ENCODE data around the gene SLC22A15. TPM values are rescaled to one million over a fixed set of nuclear protein-coding genes. Genes with fewer than 3 reads are reported as not detected.
"Not testable (repeated sequence)": the region's sequence is repeated elsewhere in the genome, so short reads cannot be mapped to it uniquely, and the experiment has no call there.

The SLC22A15 gene
- total RNA-seq, 2 donors from 2014 or later = 1.1 to 1.2 TPM

- no peaks in the 10 kb centered on the region for H3K27me3 ChIP-seq
Observed at GRCh38 chr1:115955228-115955627, 21.1 kb upstream of the SLC22A15 start.

DNA sequence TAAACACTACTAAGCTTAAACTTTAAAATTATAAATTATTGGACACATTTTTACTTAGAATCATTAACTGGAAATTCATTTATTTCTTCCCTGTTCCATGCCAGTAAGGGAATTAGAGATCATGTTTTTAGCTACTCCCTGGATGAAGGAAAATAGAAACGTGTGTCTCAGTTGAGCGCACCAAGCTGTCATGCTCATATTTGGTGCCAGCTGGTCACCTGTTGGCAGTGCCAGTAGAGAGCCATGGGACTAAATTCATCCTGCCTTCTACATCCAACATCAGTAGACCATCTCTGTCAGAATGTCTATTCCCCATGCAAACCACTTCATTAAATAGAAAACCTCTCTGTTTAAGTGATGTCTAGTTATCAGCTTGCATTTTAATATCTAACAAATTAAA, 17.4 kb upstream of the SLC22A15 start:
- intact Hi-C loops (cut with DNase I) = no loop called here
- no peaks in the 10 kb centered on the region for H3K9me3 ChIP-seq

More at GRCh38 chr1:115955228-115955627, 21.1 kb upstream of the SLC22A15 start:
- Histone ChIP-seq H3K27ac (no peak overlapping the region), H3K36me3 (no peaks in the 10 kb centered on the region), H3K4me1 (no peaks in the 10 kb centered on the region), H3K4me3 (no peak overlapping the region), H3K9ac (ENCODE audit: low read depth in 2 of 2, low read length in 2 of 2) (no peak overlapping the region), H3K9me3 (no peaks in the 10 kb centered on the region)
- intact Hi-C loops (cut with DNase I) = no loop called here
- no peak for DNase-seq
- TF ChIP-seq CTCF (IDR thresholded peaks at IDR 0.05) = no peak

DNA sequence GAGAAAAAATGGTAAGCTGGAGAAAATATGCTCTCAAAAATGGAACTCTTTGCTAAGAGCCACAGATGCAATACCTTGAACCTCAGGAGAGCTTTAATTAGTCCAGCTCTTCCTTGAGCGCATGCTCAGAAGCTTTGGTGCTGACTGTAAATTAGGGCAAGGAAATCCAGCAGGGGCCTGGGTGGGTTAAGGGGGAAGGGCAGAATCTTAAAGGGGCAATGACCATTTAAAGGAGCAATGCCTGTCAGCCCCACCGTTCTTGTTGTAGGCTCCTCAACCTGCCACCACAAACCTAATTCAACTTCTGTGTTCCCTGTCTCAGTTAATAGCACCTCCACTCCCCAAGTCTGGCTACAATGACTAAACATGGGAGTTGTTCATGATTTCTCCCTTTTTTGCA, 6.8 kb upstream of the SLC22A15 start:
- DNase-seq = no peak
- Histone ChIP-seq H3K9me3 (no peaks in the 10 kb centered on the region), H3K4me3 (no peak overlapping the region), H3K27me3 (no peaks in the 10 kb centered on the region), H3K9ac (ENCODE audit: low read depth in 2 of 2, low read length in 2 of 2) (no peak overlapping the region), H3K27ac (no peak overlapping the region), H3K4me1 (no peaks in the 10 kb centered on the region), H3K36me3 (no peaks in the 10 kb centered on the region)
- no peak for TF ChIP-seq CTCF (IDR thresholded peaks at IDR 0.05)
- intact Hi-C loops (cut with DNase I) = no loop called here

More for the DNA sequence above, 17.4 kb upstream of the SLC22A15 start:
- H3K36me3 ChIP-seq = no peaks in the 10 kb centered on the region
- H3K9ac ChIP-seq (ENCODE audit: low read depth in 2 of 2, low read length in 2 of 2) = no peak overlapping the region
- DNase-seq = no peak
- no peak for TF ChIP-seq CTCF (IDR thresholded peaks at IDR 0.05)
- no peak overlapping the region for H3K4me3 ChIP-seq
- no peaks in the 10 kb centered on the region for H3K4me1 ChIP-seq
- H3K27me3 ChIP-seq = no peaks in the 10 kb centered on the region
- no peak overlapping the region for H3K27ac ChIP-seq

- H3K9ac ChIP-seq (ENCODE audit: low read depth in 2 of 2, low read length in 2 of 2); H3K27ac ChIP-seq; H3K9me3 ChIP-seq; H3K4me3 ChIP-seq; intact Hi-C loops (cut with DNase I); DNase-seq; H3K27me3 ChIP-seq; H3K36me3 ChIP-seq; H3K4me1 ChIP-seq: not testable (repeated sequence)
Observed at GRCh38 chr1:115971778-115972177, 4.5 kb upstream of the SLC22A15 start.

- Histone ChIP-seq H3K36me3 (no peaks in the 10 kb centered on the region), H3K27ac (no peak overlapping the region), H3K9me3 (no peaks in the 10 kb centered on the region), H3K4me1 (no peaks in the 10 kb centered on the region), H3K9ac (ENCODE audit: low read depth in 2 of 2, low read length in 2 of 2) (no peak overlapping the region), H3K4me3 (no peak overlapping the region), H3K27me3 (no peaks in the 10 kb centered on the region)
- intact Hi-C loops (cut with DNase I) = no loop called here
- no peak for TF ChIP-seq CTCF (IDR thresholded peaks at IDR 0.05)
- no peak for DNase-seq
Observed at GRCh38 chr1:115973154-115973553, 3.2 kb upstream of the SLC22A15 start.

DNA sequence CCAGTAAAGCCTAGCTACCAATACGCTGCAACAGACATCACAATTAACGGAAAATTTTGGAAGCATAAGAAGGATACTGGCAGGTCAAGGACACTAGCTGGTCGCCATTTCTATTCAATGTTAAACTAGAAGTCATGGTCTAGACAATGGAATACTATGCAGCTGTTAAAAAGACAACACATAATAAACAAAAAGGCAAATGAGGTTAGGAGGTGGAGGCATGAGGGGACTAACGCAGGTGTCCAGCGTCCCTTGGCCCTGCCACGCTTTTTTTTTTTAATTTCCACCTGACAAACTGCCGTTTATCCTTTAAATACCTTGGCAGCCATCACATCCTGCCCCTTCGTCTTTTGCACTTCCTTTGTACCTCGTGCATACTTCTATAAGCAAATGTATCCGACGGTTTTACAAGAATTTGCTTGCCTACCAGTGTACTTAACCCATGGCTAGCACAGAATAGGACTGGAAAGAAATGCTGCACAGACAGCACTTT, 698 bp upstream of the SLC22A15 start:
- DNase-seq = no peak
- H3K27ac ChIP-seq = peak overlapping the region; percentile 27
- no peaks in the 10 kb centered on the region for H3K4me1 ChIP-seq
- peak overlapping the region; percentile 60 for H3K4me3 ChIP-seq
- H3K9me3 ChIP-seq = no peaks in the 10 kb centered on the region
- no peaks in the 10 kb centered on the region for H3K27me3 ChIP-seq
- intact Hi-C loops (cut with DNase I) = no loop called here
- H3K36me3 ChIP-seq = no peaks in the 10 kb centered on the region
- TF ChIP-seq CTCF (IDR thresholded peaks at IDR 0.05) = no peak
- H3K9ac ChIP-seq (ENCODE audit: low read depth in 2 of 2, low read length in 2 of 2) = peak overlapping the region in 1 of 2 donors; percentile 51
